Caco-2 (cell line): ENCODE measurements around the gene PTPRN2. TPM values are rescaled to one million over a fixed set of nuclear protein-coding genes. Genes with fewer than 3 reads are reported as not detected.

ENCODE experiments used
- BruUV-seq: library from RNA; stranded (reverse); fragments of 400-500 nt; replicated peaks from 2 replicates; lab custom pipeline; 2021; lab: Mats Ljungman, UMichigan
- CTCF ChIA-PET: fragments of 300-600 bp; sonication (Branson Sonifier 250); formaldehyde crosslinking; loops from one replicate; lab custom pipeline; 2022; ENCODE audit warnings: antibody characterized with exemption; lab: Charles Lee
- POLR2A ChIA-PET: fragments of 300-600 bp; sonication (Branson Sonifier 250); formaldehyde crosslinking; loops from one replicate; lab custom pipeline; 2022; ENCODE audit warnings: antibody characterized with exemption; lab: Charles Lee
- DNase-seq, 2 experiments: peaks; one replicate each; pipeline versions ENCODE4 v3.0.0 to v3.0.0-alpha.2; 2020 to 2022
- H3K27me3 ChIP-seq: replicated peaks from 2 replicates; pipeline ENCODE4 v1.6.0; 2011; ENCODE audit warnings: low read length; ENCODE audit not compliant: control insufficient read depth, insufficient read depth
- H3K36me3 ChIP-seq: 2 replicates; pipeline ENCODE4 v1.5.1; 2011; ENCODE audit warnings: low read length; ENCODE audit not compliant: control insufficient read depth, insufficient read depth
- H3K4me1 ChIP-seq: fragments of 250-450 bp; sonication (Bioruptor Pico); 2 replicates; pipeline ENCODE4 v1.5.1; 2020; ENCODE audit warnings: mild to moderate bottlenecking
- H3K4me3 ChIP-seq: 2 replicates; pipeline ENCODE4 v1.5.1; 2011; ENCODE audit warnings: low read depth, mild to moderate bottlenecking, control low read depth, low read length
- H3K9me3 ChIP-seq: fragments of 250-450 bp; sonication (Bioruptor Pico); 2 replicates; pipeline ENCODE4 v1.5.1; 2020; ENCODE audit warnings: mild to moderate bottlenecking, moderate library complexity
- H3K27ac Mint-ChIP-seq: one replicate; pipeline ENCODE4 v1.8.0; 2022; ENCODE audit warnings: mixed read lengths; ENCODE audit not compliant: unreplicated experiment
- H3K27me3 Mint-ChIP-seq: one replicate; pipeline ENCODE4 v1.8.0; 2022; ENCODE audit warnings: mixed read lengths; ENCODE audit not compliant: insufficient read depth, unreplicated experiment
- H3K36me3 Mint-ChIP-seq: one replicate; pipeline ENCODE4 v1.8.0; 2022; ENCODE audit warnings: mild to moderate bottlenecking, mixed read lengths; ENCODE audit not compliant: insufficient read depth, unreplicated experiment
- H3K4me1 Mint-ChIP-seq: one replicate; pipeline ENCODE4 v1.8.0; 2022; ENCODE audit warnings: low read depth, mixed read lengths; ENCODE audit not compliant: unreplicated experiment
- H3K4me3 Mint-ChIP-seq: one replicate; pipeline ENCODE4 v1.8.0; 2022; ENCODE audit warnings: mild to moderate bottlenecking, moderate library complexity, mixed read lengths; ENCODE audit not compliant: unreplicated experiment
- H3K9me3 Mint-ChIP-seq: one replicate; pipeline ENCODE4 v1.8.0; 2022; ENCODE audit warnings: mixed read lengths; ENCODE audit not compliant: unreplicated experiment
- CTCF ChIP-seq, 2 experiments: fragments of 200-600 bp in 1 of 2; IDR thresholded peaks; 1 replicate in 1 of 2; 2 replicates in 1 of 2; pipeline versions ENCODE4 v1.5.1 to v1.8.0; 2011 to 2022; ENCODE audit warnings: antibody characterized with exemption in 1 of 2, control low read depth in 1 of 2, inconsistent platforms in 1 of 2, low read depth in 1 of 2, low read length in 1 of 2, mild to moderate bottlenecking in 1 of 2, moderate library complexity in 1 of 2; ENCODE audit not compliant: insufficient read depth in 1 of 2, severe bottlenecking in 1 of 2, unreplicated experiment in 1 of 2
- intact Hi-C: fragments of 100-400 bp; cut with micrococcal nuclease; formaldehyde crosslinking; loops from one replicate; pipeline ENCODE4 v1.10.0; 2022; ENCODE audit not compliant: unreplicated experiment
- total RNA-seq: library from RNA; stranded (reverse); gene quantifications from 2 replicates; pipeline ENCODE4 v1.2.3, GENCODE V29; 2022

PTPRN2 gene
- total RNA-seq, 1 experiment from 2014 or later, result 1.4 TPM

DNA sequence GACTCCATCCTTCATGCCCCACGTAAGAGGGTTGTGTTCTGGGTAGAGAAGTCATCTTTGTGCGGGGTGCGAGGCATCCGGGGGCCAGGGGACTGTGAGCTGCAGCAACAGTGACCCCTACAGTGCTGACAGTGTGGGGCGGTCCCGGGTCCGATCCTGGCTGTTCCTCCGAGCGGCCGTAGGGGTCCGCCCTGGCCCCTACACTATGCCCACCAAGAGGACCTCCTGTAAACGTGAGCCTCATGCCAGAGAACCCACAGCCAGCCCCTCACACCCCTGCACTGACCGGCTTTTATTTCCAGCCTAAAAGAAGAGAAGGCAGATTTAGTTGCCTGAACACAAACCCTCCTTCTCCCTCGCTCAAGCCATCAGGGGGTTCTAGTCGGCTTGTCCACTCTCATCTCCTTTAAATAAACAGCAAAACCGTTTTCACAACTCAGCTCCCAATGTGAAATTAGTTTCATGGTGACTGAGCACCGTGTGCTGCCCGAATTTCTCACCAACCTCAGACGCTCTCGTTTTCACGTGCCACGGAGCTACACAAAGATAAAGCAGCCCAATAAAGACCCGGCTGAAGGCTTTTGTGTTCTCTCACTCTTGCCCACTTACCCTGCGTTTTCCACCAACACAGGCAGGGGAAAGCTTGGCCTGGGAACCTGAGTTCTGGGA lies 588.6 kb downstream of the PTPRN2 start:
- ChIA-PET CTCF (no interaction called here), POLR2A (no interaction called here)
- no peaks in the 10 kb centered on the region for H3K9me3 ChIP-seq
- no peaks in the 10 kb centered on the region for H3K27me3 ChIP-seq
- Mint-ChIP-seq H3K4me3 (no peak overlapping the region), H3K27ac (no peak overlapping the region), H3K36me3 (no peaks in the 10 kb centered on the region), H3K27me3 (no peaks in the 10 kb centered on the region), H3K4me1 (no peaks in the 10 kb centered on the region), H3K9me3 (no peaks in the 10 kb centered on the region)
- no peak for TF ChIP-seq CTCF (IDR thresholded peaks at IDR 0.05; ENCODE audit: insufficient read depth in 1 of 2, low read depth in 1 of 2, low read length in 1 of 2, severe bottlenecking in 1 of 2, unreplicated experiment in 1 of 2)
- no peak overlapping the region for H3K4me3 ChIP-seq
- H3K4me1 ChIP-seq, result no peaks in the 10 kb centered on the region
- BruUV-seq, result no TSS peak
- DNase-seq, result no peak
- H3K36me3 ChIP-seq, result no peaks in the 10 kb centered on the region
- intact Hi-C loops, result no loop called here

DNA sequence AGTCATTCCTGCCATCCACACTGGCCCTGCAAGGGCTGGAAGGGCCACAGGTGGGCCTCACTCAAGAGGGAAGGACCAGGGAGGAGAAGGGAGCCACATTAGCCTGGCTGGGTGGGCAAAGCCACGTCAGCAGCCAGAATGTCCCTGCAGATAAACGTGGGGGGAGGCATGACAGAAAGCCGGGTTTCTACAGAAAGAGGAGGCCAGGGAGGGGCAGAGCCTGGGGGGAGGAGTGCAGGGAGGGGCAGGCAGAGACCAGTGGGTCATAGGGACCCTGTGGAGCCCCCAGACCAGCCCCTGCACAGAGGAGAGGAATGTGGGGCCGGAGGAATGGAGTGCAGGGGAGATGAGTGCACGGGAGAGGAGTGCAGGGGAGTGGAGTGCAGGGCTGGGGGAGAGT lies 590.2 kb downstream of the PTPRN2 start:
- CTCF ChIA-PET, result no interaction called here
- no TSS peak for BruUV-seq

GRCh38 chr7:157997080-157997440 lies 590.6 kb downstream of the PTPRN2 start:
- no TSS peak for BruUV-seq
- no peaks in the 10 kb centered on the region for H3K27me3 Mint-ChIP-seq
- H3K27ac Mint-ChIP-seq, result no peak overlapping the region
- ChIA-PET CTCF (no interaction called here), POLR2A (no interaction called here)
- Histone ChIP-seq H3K36me3 (no peaks in the 10 kb centered on the region), H3K9me3 (no peaks in the 10 kb centered on the region), H3K27me3 (no peaks in the 10 kb centered on the region), H3K4me3 (no peak overlapping the region), H3K4me1 (no peaks in the 10 kb centered on the region)
- TF ChIP-seq CTCF (IDR thresholded peaks at IDR 0.05; ENCODE audit: insufficient read depth in 1 of 2, low read depth in 1 of 2, low read length in 1 of 2, severe bottlenecking in 1 of 2, unreplicated experiment in 1 of 2), result no peak
- no peaks in the 10 kb centered on the region for H3K36me3 Mint-ChIP-seq
- H3K9me3 Mint-ChIP-seq, result no peaks in the 10 kb centered on the region
- intact Hi-C loops, result no loop called here
- H3K4me1 Mint-ChIP-seq, result no peaks in the 10 kb centered on the region
- no peak overlapping the region for H3K4me3 Mint-ChIP-seq
- no peak for DNase-seq

More for the DNA sequence above, 590.2 kb downstream of the PTPRN2 start:
- Histone ChIP-seq H3K4me3 (no peak overlapping the region), H3K36me3 (no peaks in the 10 kb centered on the region), H3K27me3 (no peaks in the 10 kb centered on the region), H3K9me3 (no peaks in the 10 kb centered on the region), H3K4me1 (no peaks in the 10 kb centered on the region)
- Mint-ChIP-seq H3K36me3 (no peaks in the 10 kb centered on the region), H3K27ac (no peak overlapping the region), H3K4me3 (no peak overlapping the region), H3K9me3 (no peaks in the 10 kb centered on the region), H3K27me3 (no peaks in the 10 kb centered on the region), H3K4me1 (no peaks in the 10 kb centered on the region)
- POLR2A ChIA-PET, result no interaction called here
- intact Hi-C loops, result no loop called here
- no peak for DNase-seq
- no peak for TF ChIP-seq CTCF (IDR thresholded peaks at IDR 0.05; ENCODE audit: insufficient read depth in 1 of 2, low read depth in 1 of 2, low read length in 1 of 2, severe bottlenecking in 1 of 2, unreplicated experiment in 1 of 2)
